ENCODE measurements around the gene EMC10. TPM values are rescaled to one million over a fixed set of nuclear protein-coding genes. Genes with fewer than 3 reads are reported as not detected.
"Not testable (repeated sequence)": the region's sequence is repeated elsewhere in the genome, so short reads cannot be mapped to it uniquely, and the experiment has no call there.

The EMC10 gene
- total and polyA plus RNA-seq, 2 donors (not counting 3 experiments of a cell fraction or from before 2014, with no cell fraction given) = 106 to 111 TPM

DNA sequence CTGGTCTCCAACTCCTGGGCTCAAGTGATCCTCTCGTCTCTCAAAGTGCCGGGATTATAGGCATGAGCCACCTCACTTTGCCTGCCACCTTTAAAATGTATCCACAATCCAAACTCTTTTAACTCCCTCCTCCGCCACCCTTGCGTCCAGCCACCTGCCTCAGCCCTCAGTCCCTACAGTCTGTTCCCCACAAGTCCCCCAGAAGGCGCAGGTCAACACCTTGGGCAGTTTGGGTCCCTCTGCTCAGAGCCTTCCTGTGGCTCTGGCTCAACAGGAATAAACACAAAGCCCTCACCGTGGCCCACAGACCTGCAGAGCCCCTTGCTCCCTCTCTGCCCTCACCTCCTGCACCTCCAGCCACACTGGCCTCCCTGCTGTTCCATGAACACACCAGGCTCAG is 7.5 kb upstream of the EMC10 start:
- H4K20me1 ChIP-seq (replicated peaks; ENCODE audit: control insufficient read depth, extremely low read depth, insufficient read depth, low read length) = no peaks in the 10 kb centered on the region
- TF ChIP-seq POLR2AphosphoS5 (IDR thresholded peaks at IDR 0.05; ENCODE audit: insufficient read depth, low read depth, low read length) = no peak
- TF ChIP-seq EZH2 (IDR thresholded peaks at IDR 0.05; ENCODE audit: borderline replicate concordance, low read depth, low read length, severe bottlenecking) = no peak
- no peak for TF ChIP-seq GATA2 (IDR thresholded peaks at IDR 0.05; ENCODE audit: insufficient read depth, insufficient read length, low read depth, low read length)
- H3K4me1 ChIP-seq (ENCODE audit: control insufficient read depth, extremely low read depth, insufficient read depth, low read length) = no peaks in the 10 kb centered on the region
- H3K9me3 ChIP-seq (replicated peaks; ENCODE audit: control insufficient read depth, insufficient read depth, low read length) = no peaks in the 10 kb centered on the region
- no peaks in the 10 kb centered on the region for H3K79me2 ChIP-seq (ENCODE audit: control insufficient read depth, insufficient read depth, low read length)
- FAIRE-seq = no peak
- no peak overlapping the region for H3K4me2 ChIP-seq (ENCODE audit: insufficient read depth, low read length)
- no TSS peak for BruUV-seq (replicated peaks)
- intact Hi-C loops (cut with micrococcal nuclease) = no loop called here
- ChIA-PET POLR2A (no interaction called here), CTCF (no interaction called here)
- no peak overlapping the region for H3K4me3 ChIP-seq (replicated peaks in 1 of 3; ENCODE audit: insufficient read depth in 1 of 3, low read depth in 1 of 3, low read length in 3 of 3)
- H3K9me1 ChIP-seq (replicated peaks; ENCODE audit: control insufficient read depth, extremely low read depth, insufficient read depth, low read length) = no peaks in the 10 kb centered on the region
- H3K27ac ChIP-seq (ENCODE audit: insufficient read depth, low read depth, low read length) = no peak overlapping the region
- H3K36me3 ChIP-seq (ENCODE audit: control insufficient read depth in 2 of 2, extremely low read depth in 1 of 2, insufficient read depth in 2 of 2, low read length in 2 of 2) = no peaks in the 10 kb centered on the region
- dilution Hi-C loops (cut with MboI; ENCODE audit: extremely low pct_ligation_motif_present, low sequenced_read_pairs) = no loop called here
- no peaks in the 10 kb centered on the region for H3K27me3 ChIP-seq (ENCODE audit: control insufficient read depth in 2 of 2, insufficient read depth in 2 of 2, low read length in 2 of 2)
- DNase-seq (ENCODE audit: low read depth, low spot score) = no peak
- H3K9ac ChIP-seq (replicated peaks; ENCODE audit: extremely low read depth, insufficient read depth, low read length) = no peak overlapping the region
- no peak overlapping the region for H2AFZ ChIP-seq (ENCODE audit: low read depth, low read length)

DNA sequence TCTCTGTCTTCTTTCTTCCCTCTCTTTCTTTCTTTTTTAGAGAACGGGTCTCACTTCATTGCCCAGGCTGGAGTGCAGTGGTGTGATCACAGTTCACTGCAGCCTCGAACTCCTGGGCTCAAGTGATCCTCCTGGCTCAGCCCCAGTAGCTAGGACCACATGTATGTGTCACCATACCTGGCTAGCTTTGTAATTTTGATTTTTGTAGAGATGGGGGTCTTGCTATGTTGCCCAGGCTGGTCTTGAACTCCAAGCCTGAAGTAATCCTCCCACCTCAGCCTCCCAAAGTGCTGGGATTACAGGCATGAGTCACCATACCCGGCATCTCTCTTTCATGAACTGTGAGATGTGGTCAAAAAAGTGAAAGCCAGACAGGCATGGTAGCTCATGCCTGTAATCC is 3.0 kb upstream of the EMC10 start:
- CTCF ChIA-PET = interaction anchor here (1.9 to 3.8 kb wide), 3 partner anchors 13 to 116 kb away, joined by 7 to 12 read pairs (median 8); no protein-coding TSS in a partner anchor
- BruUV-seq (replicated peaks) = not testable (repeated sequence)

More for the DNA sequence above, 3.0 kb upstream of the EMC10 start:
- H2AFZ ChIP-seq (ENCODE audit: low read depth, low read length); H3K9ac ChIP-seq (replicated peaks; ENCODE audit: extremely low read depth, insufficient read depth, low read length); FAIRE-seq; H3K9me1 ChIP-seq (replicated peaks; ENCODE audit: control insufficient read depth, extremely low read depth, insufficient read depth, low read length); H3K36me3 ChIP-seq (ENCODE audit: control insufficient read depth in 2 of 2, extremely low read depth in 1 of 2, insufficient read depth in 2 of 2, low read length in 2 of 2); DNase-seq (ENCODE audit: low read depth, low spot score); H3K79me2 ChIP-seq (ENCODE audit: control insufficient read depth, insufficient read depth, low read length); H3K27ac ChIP-seq (ENCODE audit: insufficient read depth, low read depth, low read length); H3K4me3 ChIP-seq (replicated peaks in 1 of 3; ENCODE audit: insufficient read depth in 1 of 3, low read depth in 1 of 3, low read length in 3 of 3); POLR2A ChIA-PET; H3K27me3 ChIP-seq (ENCODE audit: control insufficient read depth in 2 of 2, insufficient read depth in 2 of 2, low read length in 2 of 2); H3K4me1 ChIP-seq (ENCODE audit: control insufficient read depth, extremely low read depth, insufficient read depth, low read length); H3K4me2 ChIP-seq (ENCODE audit: insufficient read depth, low read length); H3K9me3 ChIP-seq (replicated peaks; ENCODE audit: control insufficient read depth, insufficient read depth, low read length); H4K20me1 ChIP-seq (replicated peaks; ENCODE audit: control insufficient read depth, extremely low read depth, insufficient read depth, low read length); dilution Hi-C loops (cut with MboI; ENCODE audit: extremely low pct_ligation_motif_present, low sequenced_read_pairs): not testable (repeated sequence)
- intact Hi-C loops (cut with micrococcal nuclease) = loop anchor here (5.0 kb wide), 1 partner anchor 624 kb away; no protein-coding TSS in a partner anchor
